Measurements from ENCODE around the gene ZMAT2. TPM values are rescaled to one million over a fixed set of nuclear protein-coding genes. Genes with fewer than 3 reads are reported as not detected.
"Not testable (repeated sequence)": the region's sequence is repeated elsewhere in the genome, so short reads cannot be mapped to it uniquely, and the experiment has no call there.

The ZMAT2 gene
- total and polyA plus RNA-seq, 7 donors, result 28.0 to 97.9 (median 46.0) TPM

- peak; percentile 93 for DNase-seq
- Histone ChIP-seq H3K27ac (peak overlapping the region; percentile 74 to 92 (median 86)), H3K4me3 (peak overlapping the region; percentile 35 to 61 (median 50)), H3K9me3 (no peaks in the 10 kb centered on the region), H3K36me3 (peaks cover 0 to 15% (median 1%) of the 10 kb centered on the region in 4 donors), H3K4me1 (peaks cover 0 to 12% (median 0%) of the 10 kb centered on the region in 4 donors), H3K27me3 (no peaks in the 10 kb centered on the region)
- intact Hi-C loops (cut with DNase I), result loop anchor here (2.0 kb wide), 1 partner anchor 164 kb away; the partner anchor contains the start of gene EIF4EBP3
- 0 to 1% methylated on average over 27 of the region's 27 CpGs for WGBS, 2 donors
- TF ChIP-seq POLR2A (IDR thresholded peaks at IDR 0.05), result peak in 1 of 2 donors; percentile 8
- TF ChIP-seq CTCF (IDR thresholded peaks at IDR 0.05), result no peak
- peak; percentile 35 to 77 (median 64) for TF ChIP-seq POLR2AphosphoS5 (IDR thresholded peaks at IDR 0.05)
Observed at GRCh38 chr5:140710899-140711552, 10.8 kb downstream of the ZMAT2 start.

DNA sequence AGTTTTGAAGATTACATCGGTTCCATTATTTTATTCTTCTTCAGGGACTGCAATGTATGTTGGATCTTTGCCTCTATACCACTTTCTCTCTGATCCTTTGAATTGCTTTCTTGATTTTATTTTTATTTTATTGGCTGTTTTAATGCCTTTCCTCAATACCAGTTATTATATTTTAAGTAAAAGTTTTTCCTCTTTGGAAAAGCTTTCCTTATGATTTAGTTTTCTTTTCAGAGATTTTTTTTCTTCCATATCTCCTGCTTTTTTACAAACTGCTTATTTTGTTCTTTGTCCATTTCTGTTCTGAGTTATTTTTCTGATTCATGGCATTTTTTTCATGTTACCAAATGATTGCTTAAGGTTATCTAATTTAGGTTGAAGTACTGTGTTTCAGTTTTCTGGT lies 11.5 kb downstream of the ZMAT2 start:
- TF ChIP-seq POLR2A (IDR thresholded peaks at IDR 0.05) (no peak), POLR2AphosphoS5 (IDR thresholded peaks at IDR 0.05) (no peak), CTCF (IDR thresholded peaks at IDR 0.05) (no peak), EP300 (IDR thresholded peaks at IDR 0.05) (no peak)
- Histone ChIP-seq H3K27ac (peak overlapping the region in 3 of 4 donors; percentile 74 to 92 (median 84)), H3K27me3 (no peaks in the 10 kb centered on the region), H3K9me3 (no peaks in the 10 kb centered on the region), H3K36me3 (peaks cover 0 to 8% (median 0%) of the 10 kb centered on the region in 4 donors), H3K4me1 (peaks cover 0 to 12% (median 0%) of the 10 kb centered on the region in 4 donors), H3K4me3 (peak overlapping the region in 2 of 4 donors; percentile 48 to 61)
- 15 to 77% methylated on average over 1 of the region's 1 CpG for WGBS, 2 donors
- intact Hi-C loops (cut with DNase I), result loop anchor here (2.0 kb wide), 1 partner anchor 165 kb away; the partner anchor contains the start of gene EIF4EBP3
- DNase-seq, result no peak

DNA sequence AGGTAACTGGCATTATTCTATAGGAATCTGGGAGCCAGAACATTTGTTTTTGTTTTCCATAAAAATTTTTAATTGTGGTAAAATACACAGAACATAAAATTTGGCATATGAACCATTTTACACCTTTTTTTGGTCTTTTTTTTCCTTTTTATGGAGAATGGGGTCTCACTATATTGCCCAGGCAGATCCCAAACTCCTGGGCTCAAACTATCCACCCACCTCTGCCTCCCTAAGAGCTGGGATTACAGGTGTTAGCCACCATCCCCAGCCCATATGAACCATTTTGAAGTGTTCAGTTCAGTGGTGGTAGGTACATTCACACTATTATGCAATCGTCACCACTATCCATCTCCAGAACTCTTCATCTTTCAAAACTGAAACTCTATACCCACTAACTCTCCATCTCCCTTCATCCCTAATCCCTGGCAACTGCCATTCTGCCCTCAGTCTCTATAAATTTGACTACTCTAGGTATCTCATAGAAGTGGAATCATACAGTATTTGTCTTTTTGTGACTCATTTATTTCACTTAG lies 13.4 kb downstream of the ZMAT2 start:
- Histone ChIP-seq H3K4me1 (peaks cover 0 to 12% (median 0%) of the 10 kb centered on the region in 4 donors), H3K27ac (no peak overlapping the region), H3K9me3 (no peaks in the 10 kb centered on the region), H3K4me3 (no peak overlapping the region), H3K27me3 (no peaks in the 10 kb centered on the region), H3K36me3 (no peaks in the 10 kb centered on the region)
- DNase-seq, result no peak
- 94 to 95% methylated on average over 1 of the region's 1 CpG for WGBS, 2 donors
- intact Hi-C loops (cut with DNase I), result no loop called here
- no peak for TF ChIP-seq POLR2A (IDR thresholded peaks at IDR 0.05)
- TF ChIP-seq CTCF (IDR thresholded peaks at IDR 0.05), result no peak

DNA sequence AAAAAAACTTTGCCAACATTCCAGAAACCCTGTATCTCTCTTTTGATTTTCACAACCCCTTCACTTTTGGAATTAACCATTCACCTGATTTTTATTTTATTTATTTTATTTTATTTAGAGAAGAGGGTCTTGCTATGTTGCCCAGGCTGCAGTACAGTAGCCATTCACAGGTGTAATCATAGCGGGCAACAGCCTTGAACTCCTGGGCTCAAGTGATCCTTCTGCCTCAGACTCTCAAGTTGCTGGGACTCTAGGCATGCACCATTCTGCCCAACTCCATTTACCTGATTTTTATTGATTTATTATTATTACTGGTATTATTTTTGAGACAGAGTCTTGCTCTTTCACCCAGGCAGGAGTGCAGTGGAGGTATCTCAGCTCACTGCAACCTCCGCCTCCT lies 16.0 kb downstream of the ZMAT2 start:
- H3K9me3 ChIP-seq; H3K27ac ChIP-seq; H3K4me3 ChIP-seq; DNase-seq; H3K27me3 ChIP-seq; intact Hi-C loops (cut with DNase I); H3K36me3 ChIP-seq; H3K4me1 ChIP-seq: not testable (repeated sequence)
- WGBS, 2 donors, result 94 to 99% methylated on average over 2 of the region's 2 CpGs

- no peak for DNase-seq
- Histone ChIP-seq H3K27me3 (no peaks in the 10 kb centered on the region), H3K9me3 (no peaks in the 10 kb centered on the region), H3K4me1 (no peaks in the 10 kb centered on the region), H3K36me3 (no peaks in the 10 kb centered on the region), H3K27ac (no peak overlapping the region), H3K4me3 (no peak overlapping the region)
- 21 to 69% methylated on average over 7 of the region's 7 CpGs for WGBS, 2 donors
- no peak for TF ChIP-seq CTCF (IDR thresholded peaks at IDR 0.05)
- TF ChIP-seq POLR2A (IDR thresholded peaks at IDR 0.05), result no peak
- no peak for TF ChIP-seq EP300 (IDR thresholded peaks at IDR 0.05)
- no peak for TF ChIP-seq POLR2AphosphoS5 (IDR thresholded peaks at IDR 0.05)
- intact Hi-C loops (cut with DNase I), result no loop called here
Observed at GRCh38 chr5:140718266-140718592, 18.0 kb downstream of the ZMAT2 start.

DNA sequence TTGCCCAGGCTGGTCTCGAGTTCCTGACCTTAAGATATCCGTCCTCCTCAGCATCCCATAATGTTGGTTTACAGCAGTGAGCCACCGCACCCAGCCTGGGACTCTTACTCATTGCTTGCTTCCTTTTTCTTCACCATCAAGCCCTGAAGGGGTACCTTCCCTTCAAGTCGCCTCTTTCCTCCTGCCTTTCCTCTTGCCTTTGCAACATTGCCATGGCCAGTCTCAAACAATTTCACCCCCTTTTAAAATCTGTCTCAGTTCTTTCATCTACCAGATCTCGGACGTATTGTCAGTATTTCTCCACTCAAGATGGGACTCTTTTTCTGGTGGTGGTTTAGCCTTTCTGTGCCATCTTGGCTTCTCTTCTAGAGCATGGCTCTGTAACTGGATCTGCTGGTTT lies 20.5 kb downstream of the ZMAT2 start:
- H3K9me3 ChIP-seq; H3K27ac ChIP-seq; intact Hi-C loops (cut with DNase I); H3K27me3 ChIP-seq; H3K4me1 ChIP-seq; H3K36me3 ChIP-seq; H3K4me3 ChIP-seq; DNase-seq: not testable (repeated sequence)
- WGBS, 2 donors, result 34 to 48% methylated on average over 6 of the region's 6 CpGs

DNA sequence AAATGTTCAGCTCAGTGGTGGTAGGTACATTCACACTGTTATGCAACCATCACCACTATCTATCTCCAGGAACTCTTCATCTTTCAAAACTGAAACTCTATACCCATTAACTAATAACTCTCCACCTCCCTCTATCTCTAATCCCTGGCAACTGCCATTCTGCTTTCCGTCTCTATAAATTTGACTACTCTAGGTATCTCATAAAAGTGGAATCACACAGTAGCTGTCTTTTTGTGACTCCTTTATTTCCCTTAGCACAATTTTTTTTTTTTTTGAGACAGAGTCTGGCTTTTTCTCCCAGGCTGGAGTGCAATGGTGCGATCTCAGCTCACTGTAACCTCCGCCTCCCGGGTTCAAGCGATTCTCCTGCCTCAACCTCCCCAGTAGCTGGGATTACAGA lies 21.1 kb downstream of the ZMAT2 start:
- DNase-seq, result not testable (repeated sequence)
- 78 to 84% methylated on average over 5 of the region's 5 CpGs for WGBS, 2 donors

More for the DNA sequence above, 21.1 kb downstream of the ZMAT2 start:
- H3K27ac ChIP-seq; H3K9me3 ChIP-seq; intact Hi-C loops (cut with DNase I); H3K36me3 ChIP-seq; H3K27me3 ChIP-seq; H3K4me3 ChIP-seq; H3K4me1 ChIP-seq: not testable (repeated sequence)

Data from sigmoid colon (tissue), 7 donors.